Epithelial cell of alveolus of lung (primary cell): ENCODE results near the gene TPH1. TPM values are rescaled to one million over a fixed set of nuclear protein-coding genes. Genes with fewer than 3 reads are reported as not detected.

Experiments used
- total RNA-seq: library from RNA; depleted of rRNA; stranded (reverse); fragments of >200 nt; gene quantifications from 2 replicates; pipeline ENCODE4 v1.2.1, GENCODE V29; 2015

The TPH1 gene
- under 0.01 TPM in 2 replicates for total RNA-seq

GRCh38 chr11:18046116-18046777 is at the start of gene TPH1:
Gene TPH1, minus strand, starts transcription at chr11:18046269. Its CDS starts 5,507 bp downstream, at chr11:18040762.

DNA sequence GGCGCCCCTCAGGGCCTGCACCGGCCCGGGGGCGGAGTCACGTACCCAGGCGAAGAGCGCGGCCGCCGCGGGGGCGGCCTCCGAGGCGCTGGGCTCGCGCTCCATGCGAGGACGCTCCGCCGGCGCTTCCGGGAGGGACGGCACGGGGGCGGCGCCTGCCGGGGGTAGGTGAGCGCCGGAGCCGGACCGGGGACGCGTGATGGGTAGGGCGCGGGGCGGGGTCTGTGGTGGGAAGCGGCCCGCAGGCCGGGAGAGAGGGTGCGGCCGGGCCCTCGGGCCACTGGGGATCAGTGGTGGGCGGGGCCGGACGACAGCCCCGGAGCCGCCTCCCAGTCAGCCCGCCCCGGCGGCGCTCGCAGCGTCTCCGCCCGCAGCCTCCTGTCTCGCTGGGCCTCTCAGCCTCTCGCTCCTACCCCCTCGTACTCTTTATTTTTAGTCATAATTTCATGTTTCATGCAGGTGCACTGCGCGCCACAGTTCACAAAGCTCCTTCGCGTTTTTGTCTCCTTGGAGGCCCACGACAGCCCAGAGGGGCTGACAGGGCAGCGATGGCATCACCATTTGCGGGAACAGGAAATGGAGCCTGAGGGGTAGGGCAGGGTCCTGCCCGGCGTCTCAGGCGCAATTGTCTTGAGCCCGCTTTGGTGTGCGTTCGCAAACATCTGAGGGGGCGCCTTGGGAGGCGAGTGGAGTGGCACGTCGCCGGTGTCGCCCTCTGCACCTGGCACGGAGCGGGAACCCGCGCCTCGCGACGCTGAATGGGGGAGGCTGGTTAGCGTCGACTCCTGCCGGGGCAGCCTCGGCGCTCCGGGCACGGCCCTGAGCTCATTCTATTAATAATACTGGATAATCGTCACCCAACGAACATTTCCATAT is 32.9 kb downstream of the TPH1 start, which contains the start of gene SERGEF:
Gene SERGEF, minus strand, starts transcription at position 142 of the 876 bp plus-strand sequence. Its CDS starts 37 bp downstream, at position 105.

Other genes with a start within 250 kb of the TPH1 start
- gene SERGEF, start 33.2 kb downstream of the TPH1 start, total RNA-seq, result 22.5 and 24.4 TPM in 2 replicates
- gene SAAL1, start 59.8 kb upstream of the TPH1 start, total RNA-seq, result 15.1 and 21.2 TPM in 2 replicates
- gene MRGPRX3, start 86.3 kb upstream of the TPH1 start, total RNA-seq, result not detected in 2 replicates
- not detected in 2 replicates for gene MRGPRX4, start 126.6 kb upstream of the TPH1 start, total RNA-seq
- not detected in 2 replicates for gene SAA4, start 190.5 kb upstream of the TPH1 start, total RNA-seq
- 1.3 TPM in 1 of 2 replicates, not detected in the other for gene SAA2, start 202.4 kb upstream of the TPH1 start, total RNA-seq
- 2.1 TPM in 1 of 2 replicates, not detected in the other for gene SAA1, start 220.0 kb upstream of the TPH1 start, total RNA-seq